ENCODE results near the gene HCRT.
"Not testable (repeated sequence)": the region's sequence is repeated elsewhere in the genome, so short reads cannot be mapped to it uniquely, and the experiment has no call there.

The HCRT gene

GRCh38 chr17:42212382-42212781 is 27.1 kb upstream of the HCRT start (continued):
- TF ChIP-seq PRDM2 (tag by site-specific recombination; IDR thresholded peaks at IDR 0.05; ENCODE audit: borderline replicate concordance) (no peak), RBAK (tag by site-specific recombination; IDR thresholded peaks at IDR 0.05) (no peak), ZNF174 (tag by site-specific recombination; IDR thresholded peaks at IDR 0.05) (no peak)

- ChIA-PET CTCF (interaction anchor here (0.6 to 3.5 kb wide), 3 partner anchors 10 to 502 kb away, joined by 4 to 27 read pairs (median 5); no protein-coding TSS in a partner anchor), POLR2A (interaction anchor here (0.6 to 1.3 kb wide), 2 partner anchors 13 to 167 kb away, joined by 3 to 5 read pairs; no protein-coding TSS in a partner anchor)
- H3K27ac ChIP-seq (ENCODE audit: extremely low read depth, low read depth, low read length); H3K4me3 ChIP-seq (ENCODE audit: low read depth, low read length); H3K9me3 ChIP-seq (ENCODE audit: control insufficient read depth, insufficient read depth, low read depth, low read length); H3K4me1 ChIP-seq (ENCODE audit: control insufficient read depth, insufficient read depth, low read length): not testable (repeated sequence)
- H3K36me3 ChIP-seq (ENCODE audit: control insufficient read depth in 2 of 2, insufficient read depth in 1 of 2, low read length in 2 of 2), result peaks cover 71 to 77% of the 10 kb centered on the region in 2 experiments
Observed at GRCh38 chr17:42211921-42212341, 26.7 kb upstream of the HCRT start.

GRCh38 chr17:42210046-42210445 is 24.8 kb upstream of the HCRT start:
- TF ChIP-seq ZNF580 (tag by site-specific recombination; IDR thresholded peaks at IDR 0.05), result no peak
- no peak for TF ChIP-seq ZNF202 (tag by site-specific recombination; IDR thresholded peaks at IDR 0.05; ENCODE audit: borderline replicate concordance)
- no peak for TF ChIP-seq ZNF19 (tag by site-specific recombination; IDR thresholded peaks at IDR 0.05; ENCODE audit: low read depth)
- TF ChIP-seq TSHZ1 (tag by site-specific recombination; IDR thresholded peaks at IDR 0.05; ENCODE audit: borderline replicate concordance), result no peak
- TF ChIP-seq ZBTB17 (tag by site-specific recombination; IDR thresholded peaks at IDR 0.05), result no peak
- TF ChIP-seq ZNF514 (tag by site-specific recombination; IDR thresholded peaks at IDR 0.05), result no peak
- TF ChIP-seq ZNF513 (tag by site-specific recombination; IDR thresholded peaks at IDR 0.05), result no peak
- TF ChIP-seq ZNF132 (tag by site-specific recombination; IDR thresholded peaks at IDR 0.05; ENCODE audit: borderline replicate concordance), result no peak
- TF ChIP-seq ZNF791 (tag by site-specific recombination; IDR thresholded peaks at IDR 0.05), result no peak
- no peak for TF ChIP-seq ZNF18 (tag by site-specific recombination; IDR thresholded peaks at IDR 0.05)
- TF ChIP-seq ZNF394 (tag by site-specific recombination; IDR thresholded peaks at IDR 0.05; ENCODE audit: borderline replicate concordance), result no peak
- TF ChIP-seq ZNF335 (tag by site-specific recombination; conservative IDR thresholded peaks at IDR 0.05), result no peak
- no peak for TF ChIP-seq ZNF169 (tag by site-specific recombination; IDR thresholded peaks at IDR 0.05)
- no peak for TF ChIP-seq ZBTB20 (tag by site-specific recombination; IDR thresholded peaks at IDR 0.05)
- TF ChIP-seq KLF1 (tag by site-specific recombination; IDR thresholded peaks at IDR 0.05), result no peak
- TF ChIP-seq ZSCAN16 (tag by site-specific recombination; IDR thresholded peaks at IDR 0.05), result no peak
- H3K4me1 ChIP-seq (ENCODE audit: control insufficient read depth, insufficient read depth, low read length), result no peaks in the 10 kb centered on the region
- no peaks in the 10 kb centered on the region for H3K9me3 ChIP-seq (ENCODE audit: control insufficient read depth, insufficient read depth, low read depth, low read length)
- CTCF ChIA-PET, result no interaction called here
- peaks cover 69 to 82% of the 10 kb centered on the region in 2 experiments for H3K36me3 ChIP-seq (ENCODE audit: control insufficient read depth in 2 of 2, insufficient read depth in 1 of 2, low read length in 2 of 2)
- H3K4me3 ChIP-seq (ENCODE audit: low read depth, low read length), result no peak overlapping the region
- H3K27ac ChIP-seq (ENCODE audit: extremely low read depth, low read depth, low read length), result no peak overlapping the region
- POLR2A ChIA-PET, result no interaction called here

Data from HEK293 (cell line).